Activated CD8-positive, alpha-beta memory T cell treated with anti-CD3 and anti-CD28 coated beads, Interleukin-2, amount 50 U/mL, for 4 hours (primary cell): ENCODE data around the gene IFI44L.
A peak's percentile ranks its signal among the peaks of the same experiment; 100 is the strongest.

Experiments used
- DNase-seq: peaks from one replicate; pipeline ENCODE4 v3.0.0-alpha.2; 2020

IFI44L gene

DNA sequence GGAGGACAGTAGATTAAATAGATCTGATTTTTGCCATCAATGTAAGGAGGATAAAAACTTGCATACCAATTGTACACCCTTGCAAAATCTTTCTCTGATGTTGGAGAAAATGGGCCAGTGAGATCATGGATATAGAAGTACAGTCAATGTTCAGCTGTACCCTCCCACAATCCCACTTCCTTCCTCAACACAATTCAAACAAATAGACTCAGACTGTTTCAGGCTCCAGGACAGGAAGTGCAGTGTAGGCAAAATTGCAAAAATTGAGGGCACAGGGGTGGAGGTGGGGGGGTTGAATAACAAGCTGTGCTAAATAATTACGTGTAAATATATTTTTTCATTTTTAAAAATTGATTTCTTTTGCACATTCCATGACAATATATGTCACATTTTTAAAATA lies 25.5 kb downstream of the IFI44L start:
- no peak for DNase-seq

DNA sequence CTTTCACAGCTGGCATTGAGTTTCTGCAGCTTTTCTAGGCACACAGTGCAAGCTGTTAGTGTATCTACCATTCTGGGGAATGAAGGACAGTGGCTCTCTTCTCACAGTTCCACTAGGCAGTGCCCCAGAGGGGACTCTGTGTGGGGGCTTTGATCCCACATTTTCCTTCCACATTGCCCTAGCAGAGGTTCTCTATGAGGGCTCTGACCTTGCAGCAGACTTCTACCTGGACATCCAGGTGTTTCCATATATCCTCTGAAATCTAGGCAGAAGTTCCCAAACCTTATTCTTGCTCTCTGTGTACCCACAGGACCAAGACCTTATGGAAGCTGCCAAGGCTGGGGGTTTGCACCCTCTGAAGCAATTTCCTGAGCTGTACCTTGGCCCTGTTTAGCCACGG lies 27.0 kb downstream of the IFI44L start:
- no peak for DNase-seq

DNA sequence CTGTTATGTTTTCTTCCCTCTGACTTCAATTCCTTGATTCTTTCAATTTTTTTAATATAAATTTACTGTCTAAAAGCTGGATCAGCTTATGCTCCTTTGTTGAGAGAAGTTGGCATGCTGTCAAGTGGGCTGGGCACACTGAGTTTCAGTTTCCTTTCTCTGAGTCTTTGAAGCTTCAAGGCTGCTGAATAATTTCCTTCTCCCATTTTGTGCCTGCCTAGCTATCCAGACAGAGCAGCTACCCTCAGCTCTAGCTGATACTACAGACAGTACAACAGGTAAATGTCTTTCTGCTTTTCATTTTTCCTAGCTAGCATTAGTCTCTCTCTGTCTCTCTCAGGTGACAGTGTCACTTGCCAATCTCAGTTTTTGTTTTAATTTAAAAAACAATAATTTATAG lies 29.4 kb downstream of the IFI44L start, which contains the start of gene IFI44:
IFI44 (plus strand) TSS at position 204 of the 400 bp plus-strand sequence. CDS start 365 bp downstream, outside the sequence.
- DNase-seq, result peak; percentile 71

DNA sequence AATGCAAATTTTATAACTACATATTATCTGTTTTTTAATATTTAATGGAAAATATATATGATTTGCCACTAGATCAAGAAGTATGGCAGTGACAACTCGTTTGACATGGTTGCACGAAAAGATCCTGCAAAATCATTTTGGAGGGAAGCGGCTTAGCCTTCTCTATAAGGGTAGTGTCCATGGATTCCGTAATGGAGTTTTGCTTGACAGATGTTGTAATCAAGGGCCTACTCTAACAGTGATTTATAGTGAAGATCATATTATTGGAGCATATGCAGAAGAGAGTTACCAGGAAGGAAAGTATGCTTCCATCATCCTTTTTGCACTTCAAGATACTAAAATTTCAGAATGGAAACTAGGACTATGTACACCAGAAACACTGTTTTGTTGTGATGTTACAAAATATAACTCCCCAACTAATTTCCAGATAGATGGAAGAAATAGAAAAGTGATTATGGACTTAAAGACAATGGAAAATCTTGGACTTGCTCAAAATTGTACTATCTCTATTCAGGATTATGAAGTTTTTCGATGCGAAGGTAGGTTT lies 29.9 kb downstream of the IFI44L start:
- DNase-seq, result no peak

DNA sequence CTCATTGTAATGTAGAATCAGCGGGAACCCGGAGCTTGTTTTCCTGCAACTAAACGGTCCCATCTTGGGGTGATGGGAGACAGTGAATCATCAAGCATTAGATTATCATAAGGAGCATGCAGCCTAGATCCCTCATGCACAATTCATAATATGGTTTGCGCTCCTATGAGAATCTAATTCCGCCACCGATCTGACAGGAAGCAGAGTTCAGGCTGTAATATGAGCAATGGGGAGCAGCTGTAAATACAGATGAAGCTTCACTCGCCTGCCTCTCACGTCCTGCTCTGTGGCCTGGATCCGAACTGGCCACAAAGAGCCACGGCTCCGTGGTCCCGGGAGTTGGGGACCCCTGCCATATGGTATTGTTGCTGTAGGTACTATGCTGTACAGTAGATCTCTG lies 31.0 kb downstream of the IFI44L start:
- no peak for DNase-seq

DNA sequence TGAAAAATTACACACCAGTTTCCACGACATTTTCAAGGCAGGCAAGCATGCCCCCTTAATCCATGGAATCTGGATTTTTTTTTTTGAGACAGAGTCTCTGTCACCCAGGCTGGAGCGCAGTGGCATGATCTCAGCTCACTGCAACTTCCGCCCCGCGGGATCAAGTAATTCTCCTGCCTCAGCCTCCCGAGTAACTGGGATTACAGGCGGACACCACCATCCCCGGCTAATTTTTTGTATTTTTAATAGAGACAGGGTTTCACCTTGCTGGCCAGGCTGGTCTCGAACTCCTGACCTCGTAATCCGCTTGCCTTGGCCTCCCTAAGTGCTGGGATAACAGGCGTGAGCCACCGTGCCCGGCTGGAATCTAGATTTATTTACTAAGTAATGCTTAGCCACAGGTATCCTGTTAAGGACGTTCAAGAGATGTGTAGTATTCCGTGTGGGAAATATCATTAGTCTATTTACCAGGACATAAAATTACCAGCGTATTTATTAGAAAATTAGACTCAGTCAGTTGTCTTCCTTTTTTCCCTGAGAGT lies 31.8 kb downstream of the IFI44L start:
- no peak for DNase-seq

DNA sequence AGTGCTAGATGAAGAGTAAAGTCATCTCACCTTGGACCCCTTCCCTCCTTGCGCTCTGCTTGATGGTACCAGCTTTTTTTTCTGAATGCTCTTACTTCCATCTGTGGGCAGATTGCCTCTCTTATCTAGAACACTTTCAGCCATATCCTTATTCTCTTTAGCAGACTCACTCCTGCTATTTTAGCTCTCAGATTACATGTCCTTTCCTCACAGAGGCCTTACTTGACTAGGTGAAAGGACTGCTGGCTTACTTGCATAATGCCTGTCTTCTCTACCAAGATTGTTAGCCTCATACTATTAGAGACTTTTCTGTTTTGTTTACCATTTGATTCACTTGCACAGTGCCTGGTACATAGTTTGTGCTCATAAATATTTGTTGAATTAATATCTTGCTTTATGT lies 38.7 kb downstream of the IFI44L start:
- DNase-seq, result no peak

DNA sequence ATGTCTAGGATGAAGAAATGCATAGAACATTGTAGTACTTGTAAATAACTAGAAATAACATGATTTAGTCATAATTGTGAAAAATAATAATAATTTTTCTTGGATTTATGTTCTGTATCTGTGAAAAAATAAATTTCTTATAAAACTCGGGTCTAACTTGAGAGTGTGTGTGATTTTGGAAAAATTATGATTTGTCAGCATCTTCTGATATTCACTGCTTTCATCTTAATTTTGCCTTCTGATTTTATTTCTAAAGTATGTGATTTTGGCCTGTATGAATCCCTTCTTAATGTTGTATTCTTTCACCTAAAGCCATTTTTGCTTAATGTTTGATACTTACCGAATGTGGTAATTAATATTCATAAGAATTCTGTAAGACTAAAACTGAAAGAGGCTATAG lies 43.7 kb downstream of the IFI44L start:
- DNase-seq, result no peak

DNA sequence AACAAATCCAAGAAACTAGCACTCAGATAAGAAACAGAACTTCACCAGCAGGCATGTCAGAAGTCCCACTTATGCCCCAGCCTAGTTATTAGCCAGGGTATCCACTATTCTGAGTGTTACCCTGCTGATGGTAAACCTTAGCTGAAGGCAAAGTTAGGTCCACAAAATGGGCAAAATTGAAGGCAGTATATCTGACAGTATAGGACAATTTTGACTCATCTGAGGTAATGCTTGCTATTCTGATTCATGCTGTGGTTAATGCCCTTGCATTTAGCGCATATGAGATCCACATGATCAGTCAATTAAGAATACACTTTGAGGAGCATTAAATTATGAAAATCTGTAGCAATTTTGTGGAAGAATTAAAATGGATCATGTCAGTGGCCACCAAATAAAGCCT lies 44.5 kb downstream of the IFI44L start:
- no peak for DNase-seq

DNA sequence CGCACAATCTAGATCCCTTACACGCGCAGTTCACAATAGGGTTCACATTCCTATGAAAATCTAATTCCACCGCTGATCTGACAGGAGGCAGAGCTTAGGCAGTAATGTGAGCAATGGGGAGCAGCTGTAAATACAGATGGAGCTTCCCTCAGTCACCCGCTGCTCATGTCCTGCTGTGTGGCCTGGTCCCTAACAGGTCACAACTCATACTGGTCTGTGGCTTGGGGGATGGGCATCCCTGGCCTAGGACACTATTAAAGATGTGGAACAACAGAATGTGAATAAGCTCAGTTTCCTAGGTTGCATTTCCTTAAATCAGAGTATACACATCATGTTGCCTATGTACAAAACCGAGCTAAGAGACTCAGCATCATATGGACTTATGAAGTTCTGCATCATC lies 45.6 kb downstream of the IFI44L start:
- DNase-seq, result no peak

DNA sequence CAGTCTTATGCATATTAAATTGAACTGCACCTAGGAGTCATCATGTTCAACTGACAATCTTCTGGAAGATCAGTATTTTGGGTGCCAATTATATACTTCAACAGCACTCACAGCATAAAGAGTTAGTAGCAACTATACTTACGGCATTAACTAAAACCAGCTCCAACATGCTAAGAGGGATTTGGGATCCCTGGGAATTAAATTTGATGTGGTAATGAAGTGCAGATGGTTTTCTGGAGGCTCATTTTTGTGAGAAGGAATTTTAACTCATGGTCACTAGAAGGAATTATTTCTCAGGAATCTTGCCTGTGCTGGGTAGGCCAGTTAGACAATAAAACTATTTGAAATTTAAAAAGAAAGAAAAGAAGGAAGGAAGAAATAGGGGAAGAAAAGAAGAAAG lies 47.7 kb downstream of the IFI44L start:
- no peak for DNase-seq

DNA sequence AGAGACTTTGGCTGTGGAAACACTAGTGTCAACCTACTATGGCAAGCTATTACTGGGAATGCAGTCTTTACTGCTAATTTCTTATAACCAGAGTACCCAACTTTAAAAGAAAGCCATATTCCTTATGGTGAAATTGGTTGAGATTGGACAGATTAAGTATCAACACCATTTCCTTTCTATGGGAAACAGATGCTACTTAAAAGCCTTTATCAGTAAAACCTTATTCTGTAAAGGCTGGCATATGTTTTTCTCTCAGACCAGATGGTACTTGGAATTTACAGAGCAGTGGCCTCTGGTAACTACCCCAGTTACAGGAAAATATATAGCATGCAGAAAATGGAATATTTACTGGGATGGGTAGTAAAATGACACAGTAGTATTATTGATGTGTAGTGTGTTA lies 48.2 kb downstream of the IFI44L start:
- no peak for DNase-seq

DNA sequence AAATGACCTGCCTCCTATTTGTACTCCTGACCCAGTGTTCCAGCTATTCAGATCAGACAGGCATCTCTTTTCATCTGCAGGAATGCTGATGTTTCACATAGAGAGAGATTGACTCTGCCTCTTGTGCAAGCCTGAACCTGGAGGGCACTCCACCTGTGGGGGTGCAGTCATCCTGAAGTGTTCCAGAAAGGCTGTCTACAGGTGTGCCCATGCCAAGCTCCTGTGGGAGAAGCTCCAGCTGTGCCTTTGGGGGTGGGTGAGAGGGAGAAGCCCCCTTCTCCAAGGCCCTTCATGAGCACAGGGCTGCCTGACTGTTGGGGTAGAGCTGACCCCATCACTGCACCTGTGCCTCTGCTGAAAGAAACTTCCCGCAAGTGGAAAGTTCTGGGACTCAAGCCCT lies 52.2 kb downstream of the IFI44L start:
- DNase-seq, result no peak

DNA sequence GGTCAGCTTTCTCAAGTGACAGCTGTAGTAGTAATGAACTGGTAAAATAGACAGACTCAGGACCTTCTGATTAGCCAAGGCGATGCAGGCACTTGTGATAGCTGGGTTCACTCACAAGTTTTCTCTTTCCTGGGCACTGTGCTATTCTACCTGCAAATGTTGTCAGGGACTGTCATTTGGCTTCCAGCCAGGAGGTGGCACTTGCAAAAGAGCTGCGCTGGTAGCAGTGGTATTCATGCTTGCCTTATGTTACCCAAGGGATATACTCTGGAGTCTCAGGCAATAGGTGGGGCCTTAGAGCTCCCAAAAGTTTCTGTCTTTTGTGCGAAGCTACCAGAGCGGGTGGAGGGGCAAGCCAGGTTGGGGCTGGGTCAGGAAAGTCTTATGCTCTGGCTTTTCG lies 52.9 kb downstream of the IFI44L start:
- no peak for DNase-seq

DNA sequence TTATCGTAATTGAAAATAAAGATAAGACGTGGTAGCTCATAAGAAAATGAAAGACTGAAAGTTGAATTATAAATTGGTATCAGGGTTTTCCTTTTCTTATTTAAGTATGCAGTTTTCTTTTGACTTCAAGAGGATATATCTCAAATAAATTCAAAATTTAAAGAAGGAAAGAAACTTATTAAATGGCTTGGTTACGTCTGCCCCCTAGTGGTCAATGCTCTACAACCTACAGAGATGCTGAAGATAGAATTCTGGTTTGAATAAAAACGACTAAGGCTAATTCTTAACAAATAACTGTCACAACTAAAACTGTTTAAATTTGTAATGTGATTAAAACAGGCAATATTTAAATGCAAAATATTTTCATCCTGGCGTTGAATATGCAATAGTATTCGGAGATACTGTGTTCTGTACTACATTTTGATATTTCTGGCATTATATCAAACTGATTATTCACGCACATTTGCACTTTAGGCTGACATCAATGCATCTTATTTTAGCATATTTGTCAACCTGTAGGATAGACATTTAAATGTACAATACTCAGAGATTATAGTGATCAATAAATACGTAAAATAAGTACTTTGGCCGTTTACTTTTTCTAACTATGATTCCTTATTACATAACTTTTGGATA lies 56.2 kb downstream of the IFI44L start:
- DNase-seq, result peak; percentile 52

DNA sequence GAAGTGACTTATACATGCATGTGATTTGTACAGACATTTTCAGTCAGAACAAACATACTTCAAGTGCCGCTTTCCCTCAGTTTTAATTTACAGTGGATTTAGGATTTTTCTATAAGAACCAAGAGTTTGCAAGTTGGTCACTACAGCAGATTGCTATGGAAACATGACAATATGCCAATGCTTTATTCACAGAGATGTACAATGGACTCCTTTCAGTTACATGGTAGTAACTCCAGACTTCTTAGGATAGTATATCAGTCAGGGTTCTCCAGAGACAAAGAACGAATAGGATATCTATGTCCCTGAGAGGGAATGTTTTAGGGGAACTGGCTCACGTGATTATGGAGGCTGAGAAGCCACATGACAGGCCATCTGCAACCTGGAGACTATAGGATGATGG lies 56.7 kb downstream of the IFI44L start:
- DNase-seq, result no peak

DNA sequence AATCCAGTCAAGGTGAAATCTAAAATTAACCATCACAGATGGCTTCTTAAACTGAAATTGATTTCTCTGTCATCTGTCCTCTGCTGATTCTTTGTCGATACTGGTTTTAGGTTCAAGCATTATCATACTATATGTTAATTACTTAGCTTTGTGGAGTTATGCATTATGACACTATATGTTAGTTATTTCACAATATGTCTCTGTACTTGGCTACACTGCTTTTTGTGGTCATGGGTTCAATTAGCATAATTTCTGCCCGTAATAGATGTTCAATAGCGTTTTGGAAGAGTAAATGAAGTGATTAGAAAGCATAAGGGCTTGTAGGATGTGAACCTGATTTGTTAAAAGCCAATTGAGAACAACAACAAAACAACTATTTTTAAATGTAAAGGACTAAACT lies 57.5 kb downstream of the IFI44L start:
- DNase-seq, result no peak

DNA sequence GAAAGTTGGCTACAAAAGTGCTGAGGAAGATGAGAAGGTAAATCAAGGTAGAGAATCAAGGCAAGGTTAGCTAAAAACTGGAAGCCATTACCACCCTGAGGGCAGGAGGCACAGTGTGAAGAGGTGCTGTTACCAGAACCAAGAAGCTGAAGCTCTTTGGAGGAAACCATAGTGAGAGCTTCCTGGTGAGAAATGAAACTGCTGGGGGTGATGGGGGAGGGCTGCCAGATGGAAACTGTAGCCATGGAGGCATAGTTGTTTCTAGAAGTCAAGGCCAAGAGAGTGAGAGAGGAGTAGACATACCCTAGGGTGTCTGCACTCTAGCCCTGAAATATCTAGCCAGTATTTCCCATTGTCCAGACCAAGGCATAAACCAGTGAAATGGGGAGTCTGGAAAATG lies 58.1 kb downstream of the IFI44L start:
- no peak for DNase-seq

DNA sequence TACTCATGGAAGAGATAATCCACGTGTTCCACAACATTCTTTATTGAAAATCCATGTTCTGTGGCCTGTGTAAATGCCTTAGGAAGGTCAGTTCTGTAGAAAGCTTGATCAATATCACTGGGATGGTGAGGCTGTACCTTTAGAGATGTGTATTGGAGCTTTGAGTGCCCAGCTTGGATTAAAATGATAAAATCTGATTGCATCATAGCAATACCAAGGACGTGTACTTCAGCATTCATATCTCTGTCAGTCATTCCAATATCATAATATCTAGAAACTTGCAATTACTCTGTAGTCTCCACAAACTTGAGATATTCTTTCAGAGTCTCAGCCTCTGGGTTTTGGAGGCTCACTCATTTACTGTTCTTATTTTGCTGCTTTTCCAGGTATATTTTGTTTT lies 61.0 kb downstream of the IFI44L start:
- DNase-seq, result no peak

DNA sequence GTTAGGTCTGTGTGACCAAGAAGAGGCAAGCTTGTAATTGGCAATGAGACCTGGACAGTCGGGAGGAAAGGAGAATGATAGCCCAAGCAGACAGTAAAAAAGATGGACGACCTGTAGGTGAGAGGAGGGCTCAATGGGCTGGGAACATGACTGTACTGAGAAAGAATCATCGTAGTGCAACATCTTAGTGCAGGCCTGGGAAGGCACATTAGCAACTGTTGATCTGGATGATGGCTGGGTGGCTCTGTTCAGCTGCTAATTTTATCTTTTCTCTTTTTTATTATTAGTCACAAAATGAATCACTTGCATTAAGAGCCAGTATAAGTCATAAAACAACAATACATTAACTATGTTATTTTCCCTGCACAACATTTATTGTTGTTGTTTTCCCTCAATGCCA lies 62.2 kb downstream of the IFI44L start:
- no peak for DNase-seq

DNA sequence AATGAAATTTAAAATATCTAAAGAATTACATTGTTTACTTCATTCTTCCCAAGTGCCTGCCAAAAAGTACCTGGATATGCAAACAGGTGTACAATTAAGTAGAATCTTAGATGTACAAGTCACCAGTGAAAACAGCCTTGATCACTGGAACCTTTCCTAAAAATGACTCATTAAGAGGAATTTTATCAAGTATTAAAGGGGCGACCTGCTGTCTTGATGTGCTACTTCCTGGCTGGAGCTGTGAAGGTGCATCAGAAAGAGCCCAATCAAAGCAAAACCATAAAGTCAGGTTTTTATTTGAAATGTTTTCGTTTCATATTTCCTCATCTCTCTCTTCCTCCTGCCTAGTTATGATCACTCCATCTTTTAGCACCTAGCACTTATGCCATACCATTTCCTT lies 62.8 kb downstream of the IFI44L start:
- no peak for DNase-seq

DNA sequence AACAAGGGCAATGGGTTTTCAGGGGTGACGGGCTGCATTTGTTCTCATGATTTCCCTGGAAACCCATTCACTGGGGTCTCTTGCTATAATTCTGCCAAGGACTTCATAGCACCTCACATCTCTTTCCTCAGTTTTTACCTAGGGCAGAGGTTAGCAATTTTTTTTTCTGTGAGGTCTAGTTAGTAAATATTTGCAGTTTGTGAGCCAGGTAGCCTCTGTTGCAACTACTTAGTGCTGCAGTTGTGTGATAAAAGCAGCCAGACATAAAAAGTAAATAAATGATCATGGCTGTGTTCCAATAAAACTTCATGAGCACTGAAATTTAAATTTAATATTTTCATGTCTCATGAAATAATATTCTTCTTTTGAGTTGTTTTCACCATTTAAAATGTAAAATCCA lies 67.1 kb downstream of the IFI44L start:
- DNase-seq, result no peak

DNA sequence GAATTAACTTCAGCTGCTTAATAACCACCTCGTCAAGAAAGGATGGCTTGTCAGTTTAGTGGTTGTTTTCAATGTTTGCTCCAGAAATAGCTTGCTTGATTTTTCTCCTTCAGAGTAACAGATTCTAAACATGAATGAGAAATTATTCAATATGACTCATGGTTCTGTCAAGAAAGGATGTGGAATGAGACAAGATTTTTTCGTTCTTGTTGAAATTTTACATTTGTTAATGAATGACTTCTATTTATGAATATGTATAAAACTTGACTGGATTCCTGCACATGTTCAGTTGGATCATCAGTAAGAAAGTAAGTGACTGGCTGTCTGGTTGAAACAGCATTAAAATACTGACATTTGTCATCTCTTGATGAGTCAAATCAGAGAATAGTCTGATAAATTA lies 67.7 kb downstream of the IFI44L start:
- DNase-seq, result no peak

DNA sequence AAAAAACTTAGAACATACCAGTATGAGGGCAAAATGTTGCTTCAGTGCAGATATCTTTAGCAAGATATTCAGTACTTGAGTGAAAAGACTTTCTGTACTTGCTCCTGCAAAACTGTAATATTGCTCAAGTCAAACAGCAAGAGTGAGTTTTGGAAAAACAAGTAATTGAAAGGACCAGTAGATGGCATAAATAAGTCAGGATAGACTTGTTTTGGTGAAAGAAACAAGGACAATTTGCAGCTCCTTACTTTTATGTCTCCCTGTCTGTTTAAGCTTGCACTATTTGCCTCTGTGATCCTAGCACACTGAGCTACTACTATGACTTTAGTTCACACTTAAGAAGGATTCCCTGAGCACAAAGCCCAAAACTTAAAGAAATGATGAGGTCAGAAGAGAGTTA lies 68.4 kb downstream of the IFI44L start:
- no peak for DNase-seq

DNA sequence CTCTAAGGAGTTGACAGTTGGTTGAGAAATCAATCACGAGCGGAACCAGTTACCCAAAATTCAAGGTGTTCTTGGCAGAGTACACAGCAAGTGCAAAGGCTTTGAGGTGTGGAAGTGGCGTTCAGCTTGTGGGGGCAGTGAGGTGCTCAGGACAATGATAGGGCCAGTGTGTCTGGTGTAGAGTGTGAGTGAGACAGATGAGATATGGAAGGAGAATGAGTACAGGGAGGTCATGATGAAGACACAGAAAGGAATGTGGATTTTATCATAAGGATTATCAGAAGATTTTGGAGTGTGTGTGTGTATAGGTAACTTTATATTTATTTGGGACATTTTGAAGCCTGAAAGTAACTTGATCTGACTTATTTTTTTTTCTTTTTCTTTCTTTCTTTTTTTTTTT lies 70.3 kb downstream of the IFI44L start:
- DNase-seq, result no peak
